Esophagus (tissue), 2 donors: ENCODE data around the gene TFAM. TPM values are rescaled to one million over a fixed set of nuclear protein-coding genes. Genes with fewer than 3 reads are reported as not detected.

Experiments
- H3K27ac ChIP-seq, 2 donors: one replicate each; pipeline ENCODE4 v1.5.1; 2013; ENCODE audit warnings: low read depth in 2 of 2, mild to moderate bottlenecking in 2 of 2, inconsistent platforms in 1 of 2, low read length in 1 of 2, moderate library complexity in 1 of 2
- H3K27me3 ChIP-seq, 2 donors: one replicate each; pipeline ENCODE4 v1.6.1; 2013; ENCODE audit warnings: low read length in 2 of 2, control low read depth in 1 of 2, mild to moderate bottlenecking in 1 of 2; ENCODE audit not compliant: insufficient read depth in 2 of 2, control insufficient read depth in 1 of 2
- H3K36me3 ChIP-seq, 2 donors: one replicate each; pipeline ENCODE4 v1.6.1; 2013; ENCODE audit warnings: low read length in 1 of 2; ENCODE audit not compliant: control insufficient read depth in 2 of 2, insufficient read depth in 2 of 2
- H3K4me1 ChIP-seq, 2 donors: one replicate each; pipeline ENCODE4 v1.6.1; 2013; ENCODE audit warnings: low read length in 1 of 2; ENCODE audit not compliant: control insufficient read depth in 2 of 2, insufficient read depth in 2 of 2
- H3K4me3 ChIP-seq, 2 donors: one replicate each; pipeline ENCODE4 v1.5.1; 2013; ENCODE audit warnings: low read length in 2 of 2, mild to moderate bottlenecking in 2 of 2, low read depth in 1 of 2, moderate library complexity in 1 of 2
- H3K9me3 ChIP-seq, 2 donors: one replicate each; pipeline ENCODE4 v1.6.1; 2013; ENCODE audit warnings: mild to moderate bottlenecking in 2 of 2, low read depth in 1 of 2, low read length in 1 of 2, moderate library complexity in 1 of 2; ENCODE audit not compliant: control insufficient read depth in 2 of 2, insufficient read depth in 1 of 2
- WGBS, 2 donors: extraction: QIAGEN DNeasy Blood & Tissue Kit; methylation state at CpG; one replicate each; pipeline ENCODE4 v1.1.7; 2013; 5-methylcytosine and 5-hydroxymethylcytosine counted together
- polyA plus RNA-seq, 2 donors: library from polyadenylated mRNA; stranded (reverse); fragments of 200-250 nt; gene quantifications; one replicate each; pipeline ENCODE4 v1.2.3, GENCODE V29; 2013
- donor health status: healthy with polysubstance abuse.
- donor health status: Bipolar disorder and iron deficiency.

Gene TFAM
- polyA plus RNA-seq, 2 donors = 3.6 to 10.2 TPM

DNA sequence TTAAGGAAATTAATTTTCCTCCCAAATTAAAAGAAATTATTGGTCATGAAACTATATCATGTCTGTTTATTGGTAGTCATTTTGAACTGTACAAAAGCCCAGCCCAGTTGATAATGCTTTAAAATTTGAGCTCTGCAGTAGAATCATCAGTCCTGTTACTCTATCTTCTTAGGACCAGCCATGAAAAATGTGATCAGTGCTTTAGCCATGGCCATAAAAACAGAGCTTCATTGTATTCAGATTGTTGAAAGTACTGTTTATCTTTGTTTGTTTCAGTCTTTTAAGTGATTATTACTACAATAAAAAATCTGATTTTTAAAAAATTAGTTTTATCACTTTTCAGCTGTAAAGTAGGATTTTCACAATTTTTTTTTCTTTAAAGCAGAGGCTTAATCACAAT is 13.7 kb upstream of the TFAM start:
- Histone ChIP-seq H3K27ac (no peak overlapping the region), H3K4me1 (no peaks in the 10 kb centered on the region), H3K9me3 (no peaks in the 10 kb centered on the region), H3K4me3 (no peak overlapping the region), H3K36me3 (no peaks in the 10 kb centered on the region), H3K27me3 (no peaks in the 10 kb centered on the region)

DNA sequence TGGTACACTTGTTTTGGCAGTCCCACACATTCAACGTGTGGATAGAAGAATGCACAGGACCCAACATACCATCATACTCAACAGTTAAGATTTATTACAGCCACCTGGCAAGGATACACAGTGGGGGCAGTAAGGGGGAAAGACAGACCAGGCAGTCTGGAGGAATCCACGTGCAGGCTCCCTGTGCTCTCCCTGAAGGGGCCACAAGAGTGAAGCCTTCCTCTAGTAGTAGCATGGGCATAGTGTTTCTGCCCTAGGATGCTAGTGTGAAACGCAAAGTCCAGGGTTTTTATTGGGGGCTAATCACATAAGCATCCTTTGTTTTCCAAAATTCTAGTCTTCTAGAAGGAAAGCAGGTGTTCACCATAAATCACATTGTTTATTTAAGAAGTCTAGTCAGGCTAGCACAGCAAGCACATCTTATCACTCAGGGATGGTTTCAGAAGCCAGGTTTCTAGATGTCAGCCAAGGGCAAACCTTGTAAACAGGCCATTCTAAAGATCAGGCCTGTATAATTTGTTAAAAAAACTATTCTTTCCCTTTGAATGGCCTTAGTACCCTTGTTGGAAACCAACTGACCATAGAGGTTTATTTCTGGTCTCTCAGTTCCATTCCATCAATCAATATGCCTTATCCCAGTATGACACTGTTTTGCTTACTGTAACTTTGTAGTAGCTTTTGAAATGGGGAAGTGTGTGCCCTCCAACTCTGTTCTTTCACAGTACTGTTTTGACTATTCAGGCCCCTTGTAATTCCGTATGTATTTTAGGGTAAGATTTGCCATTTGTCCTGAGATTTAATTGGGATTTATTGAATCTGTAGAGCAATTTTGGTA is 12.4 kb upstream of the TFAM start:
- Histone ChIP-seq H3K4me3 (no peak overlapping the region), H3K27ac (no peak overlapping the region), H3K4me1 (no peaks in the 10 kb centered on the region), H3K9me3 (no peaks in the 10 kb centered on the region), H3K36me3 (no peaks in the 10 kb centered on the region), H3K27me3 (no peaks in the 10 kb centered on the region)
- WGBS, 2 donors = 74 to 75% methylated on average over 4 of the region's 4 CpGs

DNA sequence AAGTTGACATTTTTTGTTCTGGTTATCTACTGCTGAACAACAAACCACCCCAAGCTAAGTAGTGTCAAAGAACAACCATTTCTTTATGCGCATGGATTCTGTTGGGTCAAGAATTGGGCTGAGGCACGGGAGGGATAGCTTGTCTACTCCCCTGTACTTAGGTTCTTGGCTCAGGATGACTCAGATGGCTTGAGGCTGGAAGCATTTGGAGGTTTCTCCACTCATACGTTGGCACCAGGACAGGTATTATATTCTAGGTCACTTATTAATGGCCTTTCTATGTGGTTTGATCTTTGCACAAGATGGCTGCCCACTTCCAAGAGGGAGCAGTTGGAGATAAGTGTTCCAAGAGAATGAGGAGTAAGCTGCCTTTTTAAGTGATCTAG is 11.8 kb upstream of the TFAM start:
- H3K27ac ChIP-seq = no peak overlapping the region
- no peaks in the 10 kb centered on the region for H3K9me3 ChIP-seq
- H3K4me1 ChIP-seq = no peaks in the 10 kb centered on the region
- no peak overlapping the region for H3K4me3 ChIP-seq
- WGBS, 2 donors = 75 to 80% methylated on average over 3 of the region's 3 CpGs
- no peaks in the 10 kb centered on the region for H3K36me3 ChIP-seq
- H3K27me3 ChIP-seq = no peaks in the 10 kb centered on the region

DNA sequence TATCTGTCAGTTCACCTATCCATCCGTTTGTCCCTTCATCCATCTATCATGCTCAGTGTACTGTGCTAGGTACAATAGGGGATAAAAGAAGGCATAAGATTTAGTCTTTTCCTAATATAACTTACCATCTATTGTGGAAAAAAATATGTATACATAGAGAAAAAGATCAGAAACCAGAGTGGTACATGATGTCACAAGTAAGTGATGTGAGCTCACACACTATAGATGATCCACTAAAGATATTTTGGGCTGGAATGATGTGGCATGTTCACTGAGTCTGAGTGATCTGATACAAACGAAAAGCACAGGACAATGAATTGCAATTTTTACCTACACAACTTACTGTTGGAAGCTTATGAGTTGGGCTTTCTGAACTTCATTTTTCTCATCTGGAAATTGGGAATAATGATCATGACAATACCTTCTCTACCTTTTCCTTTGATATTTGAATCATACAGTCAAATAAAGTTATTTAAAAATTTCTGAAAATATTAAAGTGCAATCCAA is 2.7 kb upstream of the TFAM start:
- no peak overlapping the region for H3K4me3 ChIP-seq
- no peaks in the 10 kb centered on the region for H3K36me3 ChIP-seq
- H3K27me3 ChIP-seq = no peaks in the 10 kb centered on the region
- WGBS, 2 donors = 84 to 87% methylated on average over 2 of the region's 2 CpGs
- H3K9me3 ChIP-seq = no peaks in the 10 kb centered on the region
- no peak overlapping the region for H3K27ac ChIP-seq
- no peaks in the 10 kb centered on the region for H3K4me1 ChIP-seq

DNA sequence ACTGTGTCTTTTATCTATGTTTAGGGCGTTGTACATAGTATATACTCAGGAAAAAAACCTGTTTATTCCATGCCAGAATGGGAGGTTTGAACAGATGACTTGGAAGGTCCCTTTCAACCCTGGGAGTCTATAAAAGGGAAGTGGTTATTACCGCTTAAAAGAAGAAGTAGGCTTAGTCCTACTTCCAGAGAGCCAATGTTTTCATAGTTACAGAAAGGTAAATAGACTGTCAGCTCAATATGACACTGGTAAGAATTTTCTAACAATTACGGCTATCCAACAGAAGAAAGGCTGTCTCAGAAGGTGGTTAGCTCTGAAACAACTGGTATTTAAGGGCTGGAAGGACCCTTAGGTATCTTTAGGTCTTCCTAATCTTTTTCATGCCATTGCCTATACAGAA is 1.1 kb upstream of the TFAM start:
- WGBS, 2 donors = 37 to 57% methylated on average over 3 of the region's 3 CpGs
- Histone ChIP-seq H3K9me3 (no peaks in the 10 kb centered on the region), H3K27me3 (no peaks in the 10 kb centered on the region), H3K4me1 (no peaks in the 10 kb centered on the region), H3K27ac (no peak overlapping the region), H3K4me3 (peak overlapping the region in 1 of 2 donors; percentile 96), H3K36me3 (no peaks in the 10 kb centered on the region)

DNA sequence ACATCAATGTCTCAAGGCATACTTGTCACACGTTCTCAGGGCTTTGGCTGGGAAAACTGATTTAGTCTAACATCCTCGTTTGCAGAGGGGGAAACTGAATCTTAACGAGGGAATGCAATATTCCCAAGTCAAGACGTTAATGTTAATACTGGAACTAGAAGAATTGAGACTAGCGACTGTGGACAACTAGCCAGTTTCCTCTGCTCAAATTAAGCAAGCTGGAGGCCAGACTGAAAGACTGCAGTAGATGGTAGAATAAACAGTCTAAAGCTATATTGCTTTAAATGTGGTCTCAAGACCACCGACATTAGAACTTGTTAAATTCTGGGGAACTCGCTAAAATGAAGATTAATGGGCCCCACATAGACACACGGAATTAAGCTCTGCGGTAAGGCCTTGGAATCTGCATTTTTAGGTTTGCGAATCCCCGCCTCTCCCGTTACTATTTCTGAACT is 639 bp upstream of the TFAM start:
- Histone ChIP-seq H3K27me3 (no peaks in the 10 kb centered on the region), H3K36me3 (peaks cover 0 to 3% of the 10 kb centered on the region in 2 donors), H3K4me3 (peak overlapping the region; percentile 95 to 96), H3K27ac (peak overlapping the region; percentile 68 to 80), H3K9me3 (no peaks in the 10 kb centered on the region), H3K4me1 (no peaks in the 10 kb centered on the region)
- WGBS, 2 donors = 1% methylated on average over 12 of the region's 12 CpGs

DNA sequence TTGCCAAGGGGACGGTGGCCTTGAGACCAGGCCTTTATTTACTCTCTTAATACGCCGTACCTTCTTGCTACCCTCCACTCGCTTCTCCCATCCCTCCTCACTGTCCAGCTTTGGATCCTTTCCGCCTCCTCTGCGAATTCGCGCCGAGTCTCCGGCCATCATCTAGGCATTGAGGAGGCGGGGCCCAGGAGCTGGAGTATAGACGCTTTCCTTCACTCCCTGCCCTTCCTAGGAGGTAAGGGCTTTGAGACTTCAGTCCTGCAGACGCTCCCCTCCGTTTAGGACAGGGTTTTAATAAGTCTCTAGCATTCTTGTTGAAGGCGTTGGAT is 538 bp downstream of the TFAM start:
- Histone ChIP-seq H3K27ac (peak overlapping the region; percentile 61 to 80), H3K36me3 (peaks cover 0 to 3% of the 10 kb centered on the region in 2 donors), H3K4me3 (peak overlapping the region; percentile 95 to 96), H3K4me1 (no peaks in the 10 kb centered on the region), H3K27me3 (no peaks in the 10 kb centered on the region), H3K9me3 (no peaks in the 10 kb centered on the region)
- WGBS, 2 donors = 0 to 1% methylated on average over 15 of the region's 15 CpGs

DNA sequence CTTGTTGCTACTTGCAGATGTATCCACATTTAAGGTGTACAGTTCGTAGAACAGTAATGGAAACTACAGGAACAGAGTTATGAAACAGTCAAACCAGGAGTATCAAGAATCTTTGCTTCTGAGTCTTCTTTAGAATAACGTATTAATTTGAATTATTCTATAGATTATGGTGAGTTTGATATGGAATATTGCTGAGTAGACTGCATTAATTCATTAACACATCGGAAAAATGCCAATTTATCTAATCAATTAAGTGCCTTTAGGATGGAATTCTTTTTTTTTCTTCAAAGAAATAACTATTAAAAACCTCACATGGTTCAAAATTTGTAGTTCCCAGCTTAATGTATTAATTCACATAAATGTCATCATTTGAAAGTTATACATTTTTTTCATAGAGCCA is 3.8 kb downstream of the TFAM start:
- H3K27ac ChIP-seq = no peak overlapping the region
- 97 to 98% methylated on average over 3 of the region's 3 CpGs for WGBS, 2 donors
- H3K9me3 ChIP-seq = no peaks in the 10 kb centered on the region
- H3K4me3 ChIP-seq = no peak overlapping the region
- no peaks in the 10 kb centered on the region for H3K4me1 ChIP-seq
- H3K36me3 ChIP-seq = peaks cover 0 to 3% of the 10 kb centered on the region in 2 donors
- H3K27me3 ChIP-seq = no peaks in the 10 kb centered on the region

DNA sequence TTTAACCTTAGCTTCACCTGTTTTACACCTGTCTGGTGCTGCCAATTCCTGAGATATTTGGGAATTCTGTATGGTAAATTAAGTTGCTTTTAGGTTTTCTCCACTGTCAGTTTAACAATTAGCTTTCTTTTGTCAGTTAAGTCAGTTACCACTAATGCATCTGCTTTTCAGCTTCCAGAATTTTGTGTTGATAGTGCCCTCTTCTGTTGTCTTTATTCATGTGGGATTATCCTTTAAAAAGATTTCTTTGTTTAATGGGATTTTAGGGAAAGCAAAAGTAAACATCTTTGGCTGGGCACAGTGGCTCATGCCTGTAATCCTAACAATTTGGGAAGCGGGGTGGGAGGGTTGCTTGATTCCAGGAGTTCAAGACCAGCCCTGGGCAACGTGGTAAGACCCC is 8.1 kb downstream of the TFAM start:
- no peaks in the 10 kb centered on the region for H3K4me1 ChIP-seq
- H3K36me3 ChIP-seq = peaks cover 0 to 3% of the 10 kb centered on the region in 2 donors

DNA sequence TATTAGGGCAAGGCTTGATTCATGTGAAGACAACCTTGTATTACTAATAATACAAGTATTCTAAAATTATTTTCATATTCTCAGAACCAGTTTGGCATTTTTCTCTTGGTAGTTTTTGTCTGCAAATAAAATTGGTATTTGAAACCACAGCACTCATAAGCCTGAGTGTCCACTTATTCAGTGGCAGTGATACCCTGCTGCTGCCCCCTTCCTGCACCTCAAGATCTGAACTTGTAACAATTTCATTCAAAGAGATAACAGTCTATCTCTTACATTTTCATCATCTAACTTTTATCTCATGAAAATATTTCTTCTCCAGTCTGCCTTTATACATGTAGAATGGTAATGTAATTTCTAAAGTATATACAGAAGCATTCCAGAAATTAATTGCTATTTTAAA is 9.3 kb downstream of the TFAM start:
- H3K4me3 ChIP-seq = no peak overlapping the region
- no peaks in the 10 kb centered on the region for H3K9me3 ChIP-seq
- H3K27me3 ChIP-seq = no peaks in the 10 kb centered on the region

More for the DNA sequence above, 8.1 kb downstream of the TFAM start:
- Histone ChIP-seq H3K27me3 (no peaks in the 10 kb centered on the region), H3K9me3 (no peaks in the 10 kb centered on the region), H3K27ac (no peak overlapping the region), H3K4me3 (no peak overlapping the region)
- WGBS, 2 donors = 68 to 76% methylated on average over 2 of the region's 2 CpGs

More for the DNA sequence above, 9.3 kb downstream of the TFAM start:
- no peaks in the 10 kb centered on the region for H3K4me1 ChIP-seq
- H3K27ac ChIP-seq = no peak overlapping the region
- H3K36me3 ChIP-seq = peaks cover 0 to 2% of the 10 kb centered on the region in 2 donors
